IMR-90 (cell line): ENCODE data around the gene EGFR. TPM values are rescaled to one million over a fixed set of nuclear protein-coding genes. Genes with fewer than 3 reads are reported as not detected.

Experiments
- ATAC-seq: fragments of 200-7000 bp; cut with Tn5 transposase; 2 replicates; pipeline ENCODE4 v1.9.1; 2020; ENCODE audit warnings: low read depth, mild to moderate bottlenecking, moderate library complexity
- BruUV-seq: library from RNA; stranded (reverse); fragments of 400-500 nt; replicated peaks from 2 replicates; lab custom pipeline; 2021; lab: Mats Ljungman, UMichigan
- CTCF ChIA-PET: fragments of 300-600 bp; formaldehyde crosslinking; extraction: SDS; loops from one replicate; lab custom pipeline; 2021; ENCODE audit warnings: antibody characterized with exemption; lab: Yijun Ruan, JAX
- POLR2A ChIA-PET: fragments of 300-600 bp; sonication (Branson Sonifier 250); formaldehyde crosslinking; loops from one replicate; lab custom pipeline; 2022; ENCODE audit warnings: antibody characterized with exemption; ENCODE audit not compliant: unreplicated experiment; lab: Charles Lee
- DNase-seq: peaks from one replicate; pipeline ENCODE4 v3.0.0; 2013
- H2AFZ ChIP-seq: replicated peaks from 2 replicates; pipeline ENCODE3; 2013; ENCODE audit warnings: low read length, mild to moderate bottlenecking; ENCODE audit not compliant: poor library complexity
- H2AK5ac ChIP-seq: 2 replicates; pipeline ENCODE4 v1.6.1; 2013; ENCODE audit warnings: low read depth, low read length, inconsistent platforms
- H2AK9ac ChIP-seq: replicated peaks from 2 replicates; pipeline ENCODE3; 2013; ENCODE audit warnings: mild to moderate bottlenecking, low read depth, low read length, moderate library complexity; ENCODE audit not compliant: poor library complexity
- H2BK120ac ChIP-seq: 2 replicates; pipeline ENCODE4 v1.6.1; 2013; ENCODE audit warnings: low read depth, low read length, inconsistent platforms
- H2BK15ac ChIP-seq: 3 replicates; pipeline ENCODE4 v1.6.1; 2013; ENCODE audit warnings: low read depth, low read length, inconsistent platforms
- H2BK20ac ChIP-seq: 2 replicates; pipeline ENCODE4 v1.6.1; 2013; ENCODE audit warnings: low read depth, mild to moderate bottlenecking, inconsistent platforms, low read length, moderate library complexity
- H2BK5ac ChIP-seq: 2 replicates; pipeline ENCODE4 v1.6.1; 2013; ENCODE audit warnings: mild to moderate bottlenecking, low read depth, low read length, inconsistent platforms; ENCODE audit not compliant: poor library complexity, severe bottlenecking
- H3K14ac ChIP-seq: replicated peaks from 2 replicates; pipeline ENCODE4 v1.6.1; 2013; ENCODE audit warnings: low read depth, low read length, inconsistent platforms
- H3K18ac ChIP-seq: 2 replicates; pipeline ENCODE4 v1.6.1; 2013; ENCODE audit warnings: low read depth, low read length, control low read depth
- H3K23ac ChIP-seq: 2 replicates; pipeline ENCODE4 v1.6.1; 2013; ENCODE audit warnings: low read depth, low read length, inconsistent platforms
- H3K27ac ChIP-seq: 2 replicates; pipeline ENCODE4 v1.5.1; 2013; ENCODE audit warnings: mild to moderate bottlenecking, control low read depth, low read length; ENCODE audit not compliant: insufficient read depth
- H3K27me3 ChIP-seq: 2 replicates; pipeline ENCODE4 v1.6.1; 2013; ENCODE audit warnings: low read length; ENCODE audit not compliant: control insufficient read depth, insufficient read depth
- H3K36me3 ChIP-seq: 2 replicates; pipeline ENCODE4 v1.6.1; 2013; ENCODE audit warnings: low read length, mixed read lengths; ENCODE audit not compliant: control insufficient read depth, insufficient read depth
- H3K4ac ChIP-seq: 2 replicates; pipeline ENCODE4 v1.6.1; 2013; ENCODE audit warnings: low read depth, low read length, inconsistent platforms
- H3K4me1 ChIP-seq: 2 replicates; pipeline ENCODE4 v1.6.1; 2013; ENCODE audit warnings: low read length, mixed read lengths; ENCODE audit not compliant: control insufficient read depth, insufficient read depth
- H3K4me2 ChIP-seq: 2 replicates; pipeline ENCODE4 v1.6.1; 2013; ENCODE audit warnings: low read depth, mild to moderate bottlenecking, control low read depth, low read length, moderate library complexity
- H3K4me3 ChIP-seq: 2 replicates; pipeline ENCODE4 v1.5.1; 2013; ENCODE audit warnings: low read depth, mild to moderate bottlenecking, control low read depth, low read length, moderate library complexity; ENCODE audit not compliant: insufficient read depth
- H3K56ac ChIP-seq: 2 replicates; pipeline ENCODE4 v1.6.1; 2013; ENCODE audit warnings: low read length, inconsistent platforms; ENCODE audit not compliant: insufficient read depth; ENCODE audit errors: extremely low read depth
- H3K79me1 ChIP-seq, 2 experiments: 2 replicates each; pipeline ENCODE4 v1.6.1; 2013; ENCODE audit warnings: low read length in 2 of 2, inconsistent platforms in 1 of 2, low read depth in 1 of 2
- H3K9ac ChIP-seq: 2 replicates; pipeline ENCODE4 v1.6.1; 2013; ENCODE audit warnings: low read depth, low read length, control low read depth
- H3K9me1 ChIP-seq: 2 replicates; pipeline ENCODE4 v1.6.1; 2013; ENCODE audit warnings: low read length, inconsistent platforms; ENCODE audit not compliant: insufficient read depth
- H3K9me3 ChIP-seq: 2 replicates; pipeline ENCODE4 v1.6.1; 2013; ENCODE audit warnings: low read length; ENCODE audit not compliant: control insufficient read depth, insufficient read depth
- H4K20me1 ChIP-seq: 2 replicates; pipeline ENCODE4 v1.6.1; 2013; ENCODE audit warnings: low read length, inconsistent platforms; ENCODE audit not compliant: insufficient read depth
- H4K5ac ChIP-seq: 2 replicates; pipeline ENCODE4 v1.6.1; 2013; ENCODE audit warnings: mild to moderate bottlenecking, low read depth, low read length, control low read depth
- H4K8ac ChIP-seq, 2 experiments: 2 replicates each; pipeline ENCODE4 v1.6.1; 2013; ENCODE audit warnings: low read depth in 2 of 2, low read length in 2 of 2, control low read depth in 1 of 2, inconsistent platforms in 1 of 2
- H4K91ac ChIP-seq: 2 replicates; pipeline ENCODE4 v1.6.1; 2013; ENCODE audit warnings: low read depth, low read length, inconsistent platforms; ENCODE audit not compliant: insufficient read depth
- BHLHE40 ChIP-seq: fragments of 150-350 bp; IDR thresholded peaks from 2 replicates; pipeline ENCODE4 v1.6.1; 2016; ENCODE audit warnings: mild to moderate bottlenecking, low read depth, low read length
- CEBPB ChIP-seq: IDR thresholded peaks from 2 replicates; pipeline ENCODE4 v1.6.1; 2012; ENCODE audit warnings: low read depth, low read length, improper control_type of control experiment
- CHD1 ChIP-seq: IDR thresholded peaks from 2 replicates; pipeline ENCODE4 v1.6.1; 2012; ENCODE audit warnings: low read depth, low read length, improper control_type of control experiment
- CTCF ChIP-seq: conservative IDR thresholded peaks from 2 replicates; pipeline ENCODE4 v1.5.1; 2012; ENCODE audit warnings: mild to moderate bottlenecking, low read depth, low read length, improper control_type of control experiment
- MAFK ChIP-seq: IDR thresholded peaks from 2 replicates; pipeline ENCODE4 v1.6.1; 2012; ENCODE audit warnings: low read depth, low read length, improper control_type of control experiment
- MAZ ChIP-seq: IDR thresholded peaks from 2 replicates; pipeline ENCODE4 v1.6.1; 2012; ENCODE audit warnings: low read depth, mild to moderate bottlenecking, low read length, improper control_type of control experiment, moderate library complexity, borderline replicate concordance
- NFE2L2 ChIP-seq: fragments of 150-350 bp; IDR thresholded peaks from 2 replicates; pipeline ENCODE4 v1.6.1; 2016; ENCODE audit warnings: low read depth, mild to moderate bottlenecking, low read length
- RAD21 ChIP-seq: IDR thresholded peaks from 2 replicates; pipeline ENCODE4 v1.6.1; 2012; ENCODE audit warnings: low read length, improper control_type of control experiment
- RCOR1 ChIP-seq: IDR thresholded peaks from 2 replicates; pipeline ENCODE4 v1.6.1; 2012; ENCODE audit warnings: mild to moderate bottlenecking, low read length, improper control_type of control experiment; ENCODE audit not compliant: insufficient replicate concordance
- WGBS, 2 experiments: methylation state at CpG; one replicate each; pipeline versions ENCODE4 v1.1.5 to v1.1.7; 2013; ENCODE audit warnings: missing lambda C conversion rate in 2 of 2; ENCODE audit not compliant: insufficient read length in 1 of 2; ENCODE audit errors: extremely low coverage in 2 of 2; 5-methylcytosine and 5-hydroxymethylcytosine counted together
- dilution Hi-C: fragments of 300-500 bp; cut with HindIII; formaldehyde crosslinking; loops from one replicate; pipeline ENCODE4 v1.14.3; 2018; ENCODE audit warnings: low sequenced_read_pairs; ENCODE audit not compliant: unreplicated experiment
- in situ Hi-C: fragments of 300-500 bp; cut with MboI; formaldehyde crosslinking; loops from 3 replicates; pipeline ENCODE4 v1.14.3; 2019; ENCODE audit warnings: low sequenced_read_pairs, inconsistent platforms, mixed read lengths
- intact Hi-C: fragments of 100-400 bp; cut with micrococcal nuclease; formaldehyde crosslinking; loops from 2 replicates; pipeline ENCODE4 v1.10.0; 2022
- polyA plus RNA-seq, 3 experiments: library from polyadenylated mRNA; depleted of rRNA; stranded (reverse); fragments of >200 nt; gene quantifications; 2 replicates each; pipeline ENCODE4 v1.2.3, GENCODE V29; 2012; ENCODE audit warnings: low replicate concordance in 1 of 3
- total RNA-seq: library from RNA; depleted of rRNA; stranded (reverse); fragments of >200 nt; gene quantifications from 2 replicates; pipeline ENCODE4 v1.2.3, GENCODE V29; 2012
- TF ChIP-seq, protein P1 (sequence below): fragments of 150-350 bp; IDR thresholded peaks from 2 replicates; pipeline ENCODE4 v1.6.1; 2016; ENCODE audit warnings: low read depth, mild to moderate bottlenecking, low read length, moderate library complexity, borderline replicate concordance

Gene EGFR
- total and polyA plus RNA-seq, 2 of the 4 experiments (the other 2 are of a cell fraction), result 36.9 to 60.4 TPM

GRCh38 chr7:55069271-55069792 lies 50.5 kb downstream of the EGFR start:
- WGBS, 2 experiments, result 71% methylated on average over 4 of the region's 5 CpGs; no CpG with 5 or more reads in 1 of the 2 experiments

More at GRCh38 chr7:55069271-55069792, 50.5 kb downstream of the EGFR start:
- dilution Hi-C loops (no loop called here), in situ Hi-C loops (no loop called here), intact Hi-C loops (loop anchor here (5.0 kb wide), 2 partner anchors 42 to 188 kb away; no protein-coding TSS in a partner anchor)
- peak overlapping the region; percentile 43; the same call in 1 of the 2 replicates for H4K5ac ChIP-seq
- H3K4me3 ChIP-seq, result no peak overlapping the region
- H3K9me3 ChIP-seq, result no peaks in the 10 kb centered on the region
- H4K91ac ChIP-seq, result peak overlapping the region; percentile 68
- H3K27ac ChIP-seq, result peak overlapping the region; percentile 2
- peak overlapping the region; percentile 91 for H2AK5ac ChIP-seq
- peak overlapping the region in 1 of 2 experiments; percentile 59; a peak in 3 of 4 replicates for H4K8ac ChIP-seq
- peak; percentile 41 for DNase-seq
- ChIA-PET POLR2A (no interaction called here), CTCF (interaction anchor here (0.9 kb wide), 1 partner anchor 12 kb away, joined by 4 read pairs; no protein-coding TSS in a partner anchor)
- H2BK120ac ChIP-seq, result peak overlapping the region; percentile 54
- H3K79me1 ChIP-seq, result peaks cover 22 to 74% of the 10 kb centered on the region in 2 experiments
- no peak overlapping the region for H2AFZ ChIP-seq
- peak overlapping the region; percentile 30 for H3K18ac ChIP-seq
- peaks cover 4% of the 10 kb centered on the region for H4K20me1 ChIP-seq
- no peak overlapping the region for H3K9ac ChIP-seq
- no TSS peak for BruUV-seq
- H3K36me3 ChIP-seq, result peaks cover 14% of the 10 kb centered on the region
- H3K56ac ChIP-seq, result no peak overlapping the region
- H3K4me2 ChIP-seq, result no peak overlapping the region
- peak overlapping the region; percentile 86 for H3K23ac ChIP-seq
- H3K4ac ChIP-seq, result peak overlapping the region; percentile 86
- peak overlapping the region; percentile 62; the same call in 1 of the 3 replicates for H2BK15ac ChIP-seq
- ATAC-seq, result no peak
- peak overlapping the region; percentile 66 for H2BK5ac ChIP-seq
- H3K9me1 ChIP-seq, result peaks cover 38% of the 10 kb centered on the region
- no peak for TF ChIP-seq RCOR1
- no peak for TF ChIP-seq MAZ
- TF ChIP-seq NFE2L2, result no peak
- TF ChIP-seq CHD1, result no peak
- TF ChIP-seq, protein P1, sequence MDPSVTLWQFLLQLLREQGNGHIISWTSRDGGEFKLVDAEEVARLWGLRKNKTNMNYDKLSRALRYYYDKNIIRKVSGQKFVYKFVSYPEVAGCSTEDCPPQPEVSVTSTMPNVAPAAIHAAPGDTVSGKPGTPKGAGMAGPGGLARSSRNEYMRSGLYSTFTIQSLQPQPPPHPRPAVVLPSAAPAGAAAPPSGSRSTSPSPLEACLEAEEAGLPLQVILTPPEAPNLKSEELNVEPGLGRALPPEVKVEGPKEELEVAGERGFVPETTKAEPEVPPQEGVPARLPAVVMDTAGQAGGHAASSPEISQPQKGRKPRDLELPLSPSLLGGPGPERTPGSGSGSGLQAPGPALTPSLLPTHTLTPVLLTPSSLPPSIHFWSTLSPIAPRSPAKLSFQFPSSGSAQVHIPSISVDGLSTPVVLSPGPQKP, result no peak
- TF ChIP-seq CEBPB, result no peak
- no peak for TF ChIP-seq BHLHE40
- no peak for TF ChIP-seq MAFK
- no peak for TF ChIP-seq CTCF
- TF ChIP-seq RAD21, result no peak
- peaks cover 38% of the 10 kb centered on the region for H3K4me1 ChIP-seq
- peak overlapping the region; percentile 38; the same call in 1 of the 2 replicates for H2BK20ac ChIP-seq
- peak overlapping the region; percentile 31 for H2AK9ac ChIP-seq
- no peaks in the 10 kb centered on the region for H3K27me3 ChIP-seq
- H3K14ac ChIP-seq, result peak overlapping the region; percentile 74
